Urinary bladder (tissue), 4 donors: ENCODE results near the gene DDI1. TPM values are rescaled to one million over a fixed set of nuclear protein-coding genes. Genes with fewer than 3 reads are reported as not detected.

Experiments
- DNase-seq: peaks from one replicate; pipeline ENCODE4 v3.0.0-alpha.2; 2015; ENCODE audit errors: extremely low spot score
- H3K27ac ChIP-seq: one replicate; pipeline ENCODE4 v1.5.1; 2013; ENCODE audit warnings: low read depth, mild to moderate bottlenecking, moderate library complexity
- H3K36me3 ChIP-seq: one replicate; pipeline ENCODE4 v1.6.1; 2013; ENCODE audit warnings: mild to moderate bottlenecking, moderate library complexity; ENCODE audit not compliant: insufficient read depth
- H3K4me1 ChIP-seq: one replicate; pipeline ENCODE4 v1.6.1; 2013; ENCODE audit warnings: mild to moderate bottlenecking, moderate library complexity; ENCODE audit not compliant: insufficient read depth
- H3K4me3 ChIP-seq: one replicate; pipeline ENCODE4 v1.5.1; 2013; ENCODE audit warnings: low read depth, low read length
- WGBS: extraction: QIAGEN DNeasy Blood & Tissue Kit; methylation state at CpG from one replicate; pipeline ENCODE4 v1.1.7; 2013; 5-methylcytosine and 5-hydroxymethylcytosine counted together
- polyA plus RNA-seq: library from polyadenylated mRNA; stranded (reverse); fragments of 200-250 nt; gene quantifications from one replicate; pipeline ENCODE4 v1.2.3, GENCODE V29; 2013
- total RNA-seq: library from RNA; depleted of rRNA; stranded (reverse); fragments of >200 nt; gene quantifications from one replicate; pipeline ENCODE4 v1.2.3, GENCODE V29; 2014
- donor health status: healthy with polysubstance abuse.
- donor health status: healthy.

The DDI1 gene
- total and polyA plus RNA-seq, 2 donors: not detected

DNA sequence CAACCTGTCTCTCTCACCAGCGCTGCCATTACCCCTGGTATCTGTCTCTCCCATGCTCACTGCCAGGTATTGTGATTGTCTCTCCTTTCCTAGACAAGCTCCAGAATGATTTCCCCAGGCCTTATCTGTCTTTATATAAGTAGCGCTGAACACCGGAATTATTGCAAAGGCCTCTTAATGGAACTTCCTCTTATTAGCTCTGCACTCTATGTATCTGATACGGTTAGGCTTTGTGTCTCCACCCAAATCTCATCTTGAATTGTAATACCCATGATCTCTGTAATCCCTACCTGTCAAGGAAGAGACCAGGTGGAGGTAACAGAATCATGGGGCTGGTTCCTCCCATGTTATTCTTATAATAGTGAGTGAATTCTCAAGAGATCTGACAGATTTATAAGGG is 39.3 kb downstream of the DDI1 start:
- Histone ChIP-seq H3K4me3 (no peak overlapping the region), H3K4me1 (no peaks in the 10 kb centered on the region), H3K36me3 (no peaks in the 10 kb centered on the region), H3K27ac (no peak overlapping the region)
- 89% methylated on average over 4 of the region's 4 CpGs for WGBS
- no peak for DNase-seq

- no peak overlapping the region for H3K27ac ChIP-seq
- no peak for DNase-seq
- no peaks in the 10 kb centered on the region for H3K36me3 ChIP-seq
- H3K4me3 ChIP-seq: no peak overlapping the region
- H3K4me1 ChIP-seq: no peaks in the 10 kb centered on the region
- 80% methylated on average over 2 of the region's 2 CpGs for WGBS
Observed at GRCh38 chr11:104076455-104076854, 40.0 kb downstream of the DDI1 start.

- Histone ChIP-seq H3K4me3 (no peak overlapping the region), H3K27ac (no peak overlapping the region), H3K36me3 (no peaks in the 10 kb centered on the region), H3K4me1 (no peaks in the 10 kb centered on the region)
- no peak for DNase-seq
- WGBS: 75% methylated on average over 4 of the region's 4 CpGs
Observed at GRCh38 chr11:104078245-104078644, 41.8 kb downstream of the DDI1 start.

DNA sequence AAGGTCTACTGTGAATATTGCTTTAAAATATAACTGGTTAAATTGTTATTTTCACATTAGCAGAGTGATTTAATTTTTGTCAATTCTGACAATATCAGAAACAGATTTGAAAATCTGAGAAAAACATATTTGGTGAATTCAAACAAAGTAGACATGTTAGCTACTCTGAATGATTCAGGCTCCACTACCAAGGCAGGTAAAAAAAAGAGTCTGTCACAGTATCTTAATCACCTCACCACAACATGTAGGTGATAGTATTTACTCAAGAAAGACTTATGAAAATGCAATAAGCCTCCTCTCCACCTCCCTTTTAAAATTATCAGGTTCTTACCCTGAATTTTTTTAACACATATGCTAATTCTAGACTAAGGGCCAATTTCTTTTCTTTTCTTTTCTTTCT is 42.6 kb downstream of the DDI1 start:
- Histone ChIP-seq H3K4me3 (no peak overlapping the region), H3K4me1 (no peaks in the 10 kb centered on the region), H3K27ac (no peak overlapping the region), H3K36me3 (no peaks in the 10 kb centered on the region)
- DNase-seq: no peak

DNA sequence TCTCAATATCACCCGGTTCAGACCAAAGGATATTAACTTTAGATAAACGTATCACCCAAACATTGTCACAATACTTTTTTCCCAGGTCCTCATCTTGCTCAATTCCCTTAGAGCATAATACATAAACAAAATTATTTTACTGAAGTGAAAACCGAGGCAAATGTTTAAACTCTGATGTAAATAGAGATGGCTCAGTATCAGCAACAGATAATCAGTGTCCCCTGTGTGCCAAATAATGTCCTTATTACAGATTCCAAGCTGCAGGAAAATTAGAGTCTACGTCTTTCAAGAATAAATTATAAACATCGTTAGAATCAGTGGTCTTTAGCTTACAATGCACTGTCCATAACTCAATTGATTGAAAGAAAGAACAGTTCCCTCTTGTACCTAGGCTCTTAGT is 50.2 kb downstream of the DDI1 start:
- H3K4me3 ChIP-seq: no peak overlapping the region
- no peaks in the 10 kb centered on the region for H3K36me3 ChIP-seq
- DNase-seq: no peak
- WGBS: 20% methylated on average over 5 of the region's 5 CpGs
- no peaks in the 10 kb centered on the region for H3K4me1 ChIP-seq
- H3K27ac ChIP-seq: no peak overlapping the region

Other genes with a start within 250 kb of the DDI1 start
- gene PDGFD, start 127.5 kb downstream of the DDI1 start, total RNA-seq: 26.0 TPM
- 26.7 TPM for gene PDGFD, start 127.5 kb downstream of the DDI1 start, polyA plus RNA-seq